Effector CD4-positive, alpha-beta T cell (primary cell): Measurements from ENCODE around the gene U2AF2.

Experiments used
- DNase-seq: peaks from one replicate; pipeline ENCODE4 v3.0.0-alpha.2; 2020

Gene U2AF2

GRCh38 chr19:55691561-55692481, 37.0 kb downstream of the U2AF2 start:
- DNase-seq = no peak

- no peak for DNase-seq
These were observed 37.8 kb downstream of the U2AF2 start for GRCh38 chr19:55692681-55693081.

- no peak for DNase-seq
These were observed 38.6 kb downstream of the U2AF2 start for GRCh38 chr19:55693336-55693974.

- no peak for DNase-seq
These were observed 39.4 kb downstream of the U2AF2 start for GRCh38 chr19:55694241-55694655.

- no peak for DNase-seq
These were observed 40.0 kb downstream of the U2AF2 start for GRCh38 chr19:55694656-55695491.

- DNase-seq = no peak
These were observed 40.9 kb downstream of the U2AF2 start for GRCh38 chr19:55695511-55696290.

GRCh38 chr19:55696301-55697068, 41.6 kb downstream of the U2AF2 start:
- DNase-seq = no peak

GRCh38 chr19:55697069-55697440, 42.2 kb downstream of the U2AF2 start:
- DNase-seq = no peak

- DNase-seq = no peak
These were observed 42.9 kb downstream of the U2AF2 start for GRCh38 chr19:55697698-55698097.

GRCh38 chr19:55698256-55698655, 43.4 kb downstream of the U2AF2 start:
- DNase-seq = no peak

- DNase-seq = no peak
These were observed 44.4 kb downstream of the U2AF2 start for GRCh38 chr19:55699221-55699620.

- no peak for DNase-seq
These were observed 46.0 kb downstream of the U2AF2 start for GRCh38 chr19:55700813-55701212.

GRCh38 chr19:55702131-55702627, 47.3 kb downstream of the U2AF2 start:
- no peak for DNase-seq

GRCh38 chr19:55703790-55704215, 49.0 kb downstream of the U2AF2 start:
- DNase-seq = no peak

GRCh38 chr19:55704494-55705245, 49.8 kb downstream of the U2AF2 start:
- DNase-seq = no peak

- no peak for DNase-seq
These were observed 51.1 kb downstream of the U2AF2 start for GRCh38 chr19:55705972-55706371.

GRCh38 chr19:55711719-55712118, 56.9 kb downstream of the U2AF2 start:
- no peak for DNase-seq

GRCh38 chr19:55712804-55713631, 58.2 kb downstream of the U2AF2 start:
- no peak for DNase-seq

- DNase-seq = no peak
These were observed 61.7 kb downstream of the U2AF2 start for GRCh38 chr19:55716531-55716930.

GRCh38 chr19:55717251-55717650, 62.4 kb downstream of the U2AF2 start:
- DNase-seq = no peak
